ENCODE results near the gene DENND6B. TPM values are rescaled to one million over a fixed set of nuclear protein-coding genes. Genes with fewer than 3 reads are reported as not detected.

The DENND6B gene
- total RNA-seq, 2 donors from 2014 or later = 2.2 TPM

Other genes with a start within 250 kb of the DENND6B start
- gene MLC1, start 241.6 kb downstream of the DENND6B start, total RNA-seq = 10 to 100 TPM in 1 of 2 donors, 1 to 10 TPM in 1; 4.5 to 14.8 TPM
- not detected for gene MOV10L1, start 237.0 kb downstream of the DENND6B start, total RNA-seq
- gene PANX2, start 156.3 kb downstream of the DENND6B start, total RNA-seq = 1 to 10 TPM; 3.0 to 3.5 TPM
- gene TRABD, start 141.1 kb downstream of the DENND6B start, total RNA-seq = 100 to 1,000 TPM in 1 of 2 donors, 10 to 100 TPM in 1; 71.0 to 139 TPM
- gene SELENOO, start 126.0 kb downstream of the DENND6B start, total RNA-seq = 10 to 100 TPM; 23.4 to 43.3 TPM
- gene TUBGCP6, start 82.0 kb downstream of the DENND6B start, total RNA-seq = 10 to 100 TPM; 47.6 to 80.1 TPM
- gene HDAC10, start 75.7 kb downstream of the DENND6B start, total RNA-seq = 100 to 1,000 TPM in 1 of 2 donors, 10 to 100 TPM in 1; 54.5 to 113 TPM
- 1 to 10 TPM; 1.6 to 9.0 TPM for gene MAPK12, start 65.3 kb downstream of the DENND6B start, total RNA-seq
- 10 to 100 TPM; 10.2 to 15.1 TPM for gene MAPK11, start 56.6 kb downstream of the DENND6B start, total RNA-seq
- gene PLXNB2, start 19.4 kb downstream of the DENND6B start, total RNA-seq = 1 to 10 TPM; 4.4 to 5.5 TPM
- gene PPP6R2, start 16.3 kb upstream of the DENND6B start, total RNA-seq = 100 to 1,000 TPM in 1 of 2 donors, 10 to 100 TPM in 1; 61.1 to 100 TPM
- gene SBF1, start 148.0 kb upstream of the DENND6B start, total RNA-seq = 100 to 1,000 TPM; 114 to 152 TPM
- 1 to 10 TPM; 2.6 to 6.7 TPM for gene ADM2, start 154.5 kb upstream of the DENND6B start, total RNA-seq
- under 1 TPM in 1 of 2 donors, not detected in 1; 0.45 TPM for gene MIOX, start 159.8 kb upstream of the DENND6B start, total RNA-seq
- gene LMF2, start 180.7 kb upstream of the DENND6B start, total RNA-seq = 100 to 1,000 TPM in 1 of 2 donors, 10 to 100 TPM in 1; 97.8 to 149 TPM
- gene NCAPH2, start 181.2 kb upstream of the DENND6B start, total RNA-seq = 100 to 1,000 TPM; 105 to 156 TPM
- 10 to 100 TPM; 13.1 to 18.5 TPM for gene SCO2, start 198.6 kb upstream of the DENND6B start, total RNA-seq
- 100 to 1,000 TPM; 164 to 234 TPM for gene TYMP, start 203.0 kb upstream of the DENND6B start, total RNA-seq
- gene KLHDC7B, start 218.9 kb upstream of the DENND6B start, total RNA-seq = 10 to 100 TPM in 1 of 2 donors, 1 to 10 TPM in 1; 6.5 to 15.2 TPM
- not detected for gene SYCE3, start 235.9 kb upstream of the DENND6B start, total RNA-seq

All from natural killer cell treated with Interleukin-12 subunit alpha and Interleukin-12 subunit beta and Interleukin-15 and Interleukin-18, amount 100 ng/mL, for 72 hours (primary cell).